Epithelial cell of esophagus (primary cell): ENCODE measurements around the gene NUMB.
A peak's percentile ranks its signal among the peaks of the same experiment; 100 is the strongest.

Source experiments
- DNase-seq: peaks from one replicate; pipeline ENCODE4 v3.0.0; 2010; ENCODE audit warnings: low read depth
- H3K4me3 ChIP-seq: 2 replicates; pipeline ENCODE4 v1.5.1; 2011; ENCODE audit warnings: mild to moderate bottlenecking, low read length, control low read depth
- TF ChIP-seq, protein P1 (sequence below): IDR thresholded peaks from 2 replicates; pipeline ENCODE4 v1.5.1; 2011; ENCODE audit warnings: low read depth, mild to moderate bottlenecking, low read length, control low read depth, inconsistent platforms; ENCODE audit not compliant: insufficient read depth; ENCODE audit errors: missing control alignments

The NUMB gene

DNA sequence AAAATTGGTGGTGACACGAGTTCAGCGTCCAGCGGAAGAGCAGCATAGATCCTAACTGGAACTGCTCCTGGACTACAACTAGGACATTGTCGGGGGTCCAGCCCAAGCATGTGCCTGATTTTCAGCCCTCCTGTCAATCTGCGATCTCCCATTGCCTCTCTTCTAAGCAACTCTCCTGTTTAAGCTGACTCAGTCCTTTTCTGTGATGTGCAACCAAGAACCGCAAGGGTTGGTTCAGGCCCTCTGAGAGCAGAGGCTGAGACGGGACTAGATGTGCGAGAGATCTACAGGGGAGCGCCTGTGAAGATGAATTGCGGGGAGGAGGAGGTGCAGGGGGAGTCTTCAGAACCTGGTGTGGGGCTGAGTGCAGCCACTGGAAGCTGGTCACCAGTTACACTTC is 224.8 kb downstream of the NUMB start:
- H3K4me3 ChIP-seq: no peak overlapping the region

DNA sequence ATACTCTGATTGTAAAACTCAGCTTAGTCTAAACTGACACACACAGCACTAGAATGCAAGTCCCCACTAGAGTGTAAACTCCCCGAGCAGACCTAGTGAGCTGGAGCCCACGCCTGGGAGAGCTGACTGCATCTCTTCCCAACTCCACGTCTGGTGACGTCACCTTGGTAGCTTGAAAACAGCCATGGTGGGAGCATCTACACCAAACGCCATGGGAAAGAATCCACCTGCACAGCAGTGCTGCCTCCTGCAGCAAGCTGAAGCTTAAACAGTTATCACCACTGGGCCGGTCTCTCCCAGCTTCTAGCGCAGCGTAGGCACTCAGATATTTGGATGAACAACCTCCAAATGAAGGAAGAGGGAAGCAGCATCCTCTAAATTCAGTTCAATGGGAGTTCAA is 225.4 kb downstream of the NUMB start:
- no peak overlapping the region for H3K4me3 ChIP-seq
- TF ChIP-seq, protein P1, sequence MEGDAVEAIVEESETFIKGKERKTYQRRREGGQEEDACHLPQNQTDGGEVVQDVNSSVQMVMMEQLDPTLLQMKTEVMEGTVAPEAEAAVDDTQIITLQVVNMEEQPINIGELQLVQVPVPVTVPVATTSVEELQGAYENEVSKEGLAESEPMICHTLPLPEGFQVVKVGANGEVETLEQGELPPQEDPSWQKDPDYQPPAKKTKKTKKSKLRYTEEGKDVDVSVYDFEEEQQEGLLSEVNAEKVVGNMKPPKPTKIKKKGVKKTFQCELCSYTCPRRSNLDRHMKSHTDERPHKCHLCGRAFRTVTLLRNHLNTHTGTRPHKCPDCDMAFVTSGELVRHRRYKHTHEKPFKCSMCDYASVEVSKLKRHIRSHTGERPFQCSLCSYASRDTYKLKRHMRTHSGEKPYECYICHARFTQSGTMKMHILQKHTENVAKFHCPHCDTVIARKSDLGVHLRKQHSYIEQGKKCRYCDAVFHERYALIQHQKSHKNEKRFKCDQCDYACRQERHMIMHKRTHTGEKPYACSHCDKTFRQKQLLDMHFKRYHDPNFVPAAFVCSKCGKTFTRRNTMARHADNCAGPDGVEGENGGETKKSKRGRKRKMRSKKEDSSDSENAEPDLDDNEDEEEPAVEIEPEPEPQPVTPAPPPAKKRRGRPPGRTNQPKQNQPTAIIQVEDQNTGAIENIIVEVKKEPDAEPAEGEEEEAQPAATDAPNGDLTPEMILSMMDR: no peak
- DNase-seq: no peak

More for the DNA sequence above, 224.8 kb downstream of the NUMB start:
- TF ChIP-seq, protein P1: no peak
- DNase-seq: no peak

DNA sequence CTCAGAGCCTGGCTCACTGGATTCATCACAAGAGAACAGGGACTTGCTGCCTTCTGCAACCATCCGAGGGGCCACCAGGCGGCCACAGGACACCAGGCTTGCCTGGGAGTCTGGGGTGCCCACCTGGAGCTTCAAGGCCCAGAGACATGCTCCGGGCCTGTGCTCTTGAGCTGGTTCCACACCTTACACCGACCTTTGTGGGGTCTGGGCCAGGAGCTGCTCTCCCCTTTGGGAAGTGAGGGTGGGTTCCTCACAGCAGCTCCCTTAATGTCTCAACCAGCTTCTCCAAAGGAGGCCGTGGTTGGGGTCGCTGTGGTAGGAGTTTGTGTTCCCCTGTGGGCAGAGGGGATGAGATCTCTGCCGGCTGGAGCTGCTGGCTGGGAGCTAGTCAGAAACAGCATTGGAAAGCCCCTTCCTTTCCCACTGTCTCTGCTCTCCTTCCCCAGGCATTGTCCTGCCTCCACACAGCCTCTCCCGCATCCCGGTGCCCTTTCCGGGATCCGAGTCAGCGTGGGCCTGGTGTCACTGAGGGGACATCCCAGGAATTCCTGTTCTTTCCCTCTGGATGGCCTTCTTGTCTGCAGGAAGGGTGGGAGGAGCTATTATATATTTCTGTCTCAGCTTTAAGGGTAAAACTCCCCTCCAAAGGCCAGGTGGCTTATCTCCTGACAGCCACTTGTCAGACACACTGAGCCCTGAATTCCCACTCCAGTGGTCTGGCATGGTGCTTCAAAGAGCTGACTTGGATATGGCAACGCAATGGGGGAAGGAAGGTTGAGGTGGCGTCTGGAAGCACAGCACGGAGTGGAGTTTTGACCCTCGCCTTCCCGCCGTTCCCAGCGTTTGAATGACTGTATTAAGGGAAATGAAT is 226.1 kb downstream of the NUMB start:
- TF ChIP-seq, protein P1: peak; percentile 21
- peak; percentile 20 for DNase-seq
- H3K4me3 ChIP-seq: no peak overlapping the region

DNA sequence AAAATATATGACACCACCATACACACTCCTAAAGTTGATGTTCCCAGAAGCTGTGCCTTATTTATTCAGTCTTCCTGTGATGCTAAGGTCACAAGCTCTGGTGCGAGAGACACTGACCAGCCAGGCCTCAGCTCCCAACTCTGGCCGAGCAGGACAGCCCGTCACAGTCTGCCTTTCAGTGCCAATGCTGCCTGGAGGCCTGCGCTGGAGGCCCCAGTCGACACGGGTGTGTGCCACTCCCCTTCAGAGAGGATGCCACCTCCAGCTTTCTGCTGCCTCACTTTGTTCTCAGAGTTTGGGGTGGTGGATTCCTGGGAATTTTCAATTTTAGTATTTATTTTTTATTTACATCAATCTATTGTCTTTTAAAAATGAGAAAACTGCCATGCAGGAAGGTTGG is 228.3 kb downstream of the NUMB start:
- DNase-seq: no peak
- H3K4me3 ChIP-seq: no peak overlapping the region
- TF ChIP-seq, protein P1: no peak

DNA sequence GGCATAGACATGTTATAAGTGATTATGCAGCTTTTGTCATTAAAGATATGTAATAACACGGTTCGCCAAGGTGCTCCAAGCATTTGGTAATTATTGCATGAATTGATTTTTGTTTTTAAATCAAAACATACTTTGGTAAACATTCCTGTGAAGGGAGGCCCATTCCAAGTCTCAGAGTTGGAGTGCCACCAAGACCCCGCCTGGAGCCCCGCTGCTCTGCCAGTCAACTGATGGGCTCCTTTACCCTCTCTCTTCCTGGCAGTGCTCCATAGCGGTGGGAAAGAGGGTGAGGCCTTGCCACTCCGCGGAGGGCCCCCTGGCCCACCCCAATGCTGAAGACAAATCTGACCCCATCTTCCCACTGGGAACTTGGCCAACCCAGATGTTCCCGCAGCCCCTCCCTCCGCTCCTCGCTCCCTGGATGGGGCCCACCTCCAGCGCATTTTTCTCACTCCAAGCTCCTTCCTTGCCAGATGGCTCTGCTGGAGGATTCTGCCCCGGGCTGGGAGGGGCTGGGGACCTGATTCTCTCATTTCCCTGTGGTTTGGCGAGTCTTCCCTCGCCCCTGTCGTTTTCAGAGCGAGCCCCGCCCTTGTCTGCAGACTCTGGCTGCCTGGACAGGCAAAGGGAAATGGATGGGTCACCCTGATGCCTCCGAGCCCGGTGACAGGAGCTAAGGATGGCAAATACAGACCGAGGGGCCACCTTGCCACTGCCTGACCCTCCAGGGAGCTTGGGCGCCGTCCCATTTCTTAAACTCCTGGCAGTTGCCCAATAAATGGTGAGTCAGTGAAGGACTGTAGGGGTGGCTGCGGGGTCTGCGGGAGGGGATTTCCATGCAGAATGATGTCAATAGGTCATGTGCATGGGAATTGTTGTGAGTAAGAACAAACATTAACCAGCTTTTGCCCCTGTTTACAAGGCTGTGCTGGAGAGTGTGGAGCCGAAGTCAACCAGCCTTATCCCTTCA is 230.2 kb downstream of the NUMB start:
- no peak overlapping the region for H3K4me3 ChIP-seq
- DNase-seq: peak; percentile 82
- TF ChIP-seq, protein P1: no peak

DNA sequence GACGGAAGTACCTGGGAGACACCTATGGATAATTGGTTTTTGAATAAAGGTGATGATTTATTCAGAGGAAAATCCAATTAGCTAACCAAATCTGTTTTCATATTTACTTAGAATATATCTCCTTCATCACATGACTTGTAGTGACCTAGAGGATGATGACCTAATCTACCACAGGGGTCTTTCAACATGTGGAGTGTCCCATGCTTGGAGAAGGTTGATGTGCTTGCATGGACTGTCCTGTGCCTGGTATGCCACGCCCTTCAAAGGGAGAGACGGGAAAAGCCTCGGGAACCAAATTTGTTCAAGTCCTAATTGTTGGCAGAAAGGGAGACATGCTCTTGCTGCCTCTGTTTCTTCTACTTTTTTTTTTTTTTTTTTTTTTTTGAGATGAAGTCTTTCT is 232.8 kb downstream of the NUMB start:
- H3K4me3 ChIP-seq: no peak overlapping the region
- TF ChIP-seq, protein P1: no peak
- no peak for DNase-seq
